Astrocyte (in vitro differentiated cells and primary cell): Measurements from ENCODE around the gene FOXJ1.

Source experiments
- CTCF ChIP-seq: IDR thresholded peaks from 2 replicates; pipeline ENCODE4 v1.5.1; 2011; ENCODE audit warnings: low read depth, mild to moderate bottlenecking, inconsistent platforms, low read length, moderate library complexity; ENCODE audit not compliant: insufficient read depth
- EZH2 ChIP-seq: IDR thresholded peaks from 2 replicates; pipeline ENCODE4 v1.6.1; 2012; ENCODE audit warnings: mild to moderate bottlenecking, low read length, inconsistent platforms; ENCODE audit not compliant: insufficient read depth

GRCh38 chr17:76125391-76125675 is 15.7 kb downstream of the FOXJ1 start:
- TF ChIP-seq CTCF = no peak
- TF ChIP-seq EZH2 = no peak
